Stimulated activated CD8-positive, alpha-beta memory T cell treated with anti-CD3 and anti-CD28 coated beads, Interleukin-7, amount 100 ng/mL, for 1 hour (primary cell): ENCODE results near the gene AQP12A.
"Not testable (repeated sequence)": the region's sequence is repeated elsewhere in the genome, so short reads cannot be mapped to it uniquely, and the experiment has no call there.

ENCODE experiments used
- DNase-seq, 2 donors: peaks; one replicate each; pipeline ENCODE4 v3.0.0-alpha.2; 2020; ENCODE audit warnings: low read depth in 2 of 2

The AQP12A gene

DNA sequence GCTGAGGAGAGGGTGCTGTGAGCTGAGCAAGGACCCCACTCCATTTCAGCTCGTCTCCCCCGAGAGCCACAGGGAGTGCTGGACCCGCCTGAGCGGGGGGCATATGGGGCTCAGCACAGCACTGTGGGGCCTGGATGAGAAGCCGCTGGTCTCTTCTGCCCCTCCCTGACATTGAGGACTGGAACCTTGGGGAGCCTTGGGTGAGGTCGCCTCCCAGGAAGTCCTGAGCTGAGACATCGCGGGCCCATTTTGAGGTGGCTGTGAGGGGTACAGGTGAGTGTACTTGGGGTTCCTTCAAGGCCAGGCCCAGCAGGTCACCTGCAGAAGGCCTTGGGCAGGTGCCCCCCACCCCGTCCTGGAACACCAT is 3.1 kb upstream of the AQP12A start:
- DNase-seq = no peak

DNA sequence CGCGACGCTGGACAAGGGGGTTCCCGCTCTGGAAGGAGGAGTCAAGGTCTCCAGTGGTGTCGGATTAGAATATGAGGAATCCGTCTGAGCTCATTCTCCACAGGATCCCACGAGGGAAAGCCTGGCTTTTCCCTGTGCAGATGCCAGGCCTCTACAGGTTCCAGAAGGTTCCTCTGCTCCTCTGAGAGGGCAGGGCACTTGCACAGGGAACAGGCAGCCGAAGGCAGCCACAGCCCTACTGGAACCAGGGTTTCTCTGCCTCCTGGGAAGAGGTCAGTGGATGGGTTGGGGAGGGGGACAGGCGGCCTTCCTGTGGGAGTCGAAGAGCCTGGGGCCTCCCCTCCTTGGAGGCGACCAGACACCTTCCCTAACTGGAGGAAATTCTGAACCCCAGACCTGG is 1.7 kb upstream of the AQP12A start:
- no peak for DNase-seq

DNA sequence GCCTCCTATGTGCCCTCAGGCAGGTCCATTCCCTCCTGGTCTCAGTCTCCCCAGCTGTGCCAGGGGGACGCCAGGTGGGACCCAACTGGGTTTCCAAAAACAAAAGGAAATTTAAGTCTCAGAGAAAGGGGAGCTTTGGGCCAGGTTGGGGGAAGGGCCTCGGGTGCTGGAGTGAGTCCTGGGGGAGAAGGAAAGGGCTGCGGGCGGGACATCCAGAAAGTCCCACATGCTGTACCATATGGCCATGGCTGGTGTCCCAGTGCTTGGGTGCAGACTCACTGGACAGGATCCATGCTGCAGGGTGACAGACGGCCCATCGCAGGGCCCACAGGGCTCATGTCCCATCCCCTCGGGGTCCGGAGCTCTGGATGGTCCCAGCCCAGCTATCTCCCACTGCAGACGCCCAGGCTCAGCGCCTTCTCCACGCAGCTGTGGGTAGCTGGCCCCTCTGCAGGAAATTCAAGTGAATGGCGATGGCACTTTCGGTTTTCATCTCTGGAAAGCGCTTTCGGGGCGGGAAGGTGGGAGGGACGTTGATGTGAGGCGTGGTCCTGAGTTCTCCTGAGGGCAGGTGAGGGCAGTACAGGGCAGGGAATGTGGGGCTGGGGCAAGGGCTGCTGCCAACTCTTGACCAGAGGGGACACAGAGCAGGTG is 1.1 kb upstream of the AQP12A start:
- not testable (repeated sequence) for DNase-seq

GRCh38 chr2:240691075-240691427 is 615 bp upstream of the AQP12A start:
- DNase-seq = not testable (repeated sequence)

GRCh38 chr2:240692583-240693561 is 1.2 kb downstream of the AQP12A start:
- DNase-seq = not testable (repeated sequence)

- not testable (repeated sequence) for DNase-seq
Measured at GRCh38 chr2:240694304-240694703, 2.6 kb downstream of the AQP12A start.

DNA sequence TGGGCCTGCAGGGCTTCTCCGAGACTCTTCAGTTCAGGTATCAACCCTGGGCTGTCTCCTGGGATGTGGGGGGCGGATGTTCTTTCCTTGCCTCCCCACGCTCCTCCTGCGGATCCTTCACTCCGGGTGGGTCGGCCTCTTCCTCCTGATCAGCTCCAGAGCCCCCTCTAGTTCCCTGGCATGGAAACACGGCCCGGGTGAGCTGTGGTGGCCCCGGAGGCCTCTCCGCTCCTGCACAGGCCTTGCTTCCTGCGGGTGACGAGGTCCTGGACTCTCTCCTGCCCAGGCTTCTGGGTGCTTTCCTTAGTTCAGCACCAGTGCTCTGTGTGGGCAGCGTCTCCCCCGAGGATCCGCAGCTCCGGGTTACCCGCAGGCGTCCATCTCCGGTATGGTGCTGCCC is 3.9 kb downstream of the AQP12A start:
- DNase-seq = not testable (repeated sequence)

DNA sequence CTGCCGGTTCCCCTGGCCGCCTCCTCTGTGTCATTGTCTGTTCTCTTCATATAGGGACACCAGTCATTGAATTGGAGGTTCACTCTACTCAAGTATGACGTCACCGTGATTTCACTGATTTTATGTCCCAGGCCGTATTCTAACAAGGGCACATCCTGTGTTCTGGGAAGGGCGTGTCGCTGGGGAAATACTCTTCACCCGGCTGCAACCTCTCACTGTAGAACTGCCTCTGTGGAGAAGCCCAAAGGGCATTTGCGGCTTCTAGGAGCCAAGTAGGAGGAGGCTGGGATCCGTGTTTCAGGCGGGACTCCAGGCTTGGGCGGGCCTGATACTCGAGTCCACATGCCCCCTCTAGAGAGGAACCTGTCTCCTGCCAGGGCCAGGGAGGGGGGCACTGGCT is 4.8 kb downstream of the AQP12A start:
- DNase-seq = not testable (repeated sequence)

DNA sequence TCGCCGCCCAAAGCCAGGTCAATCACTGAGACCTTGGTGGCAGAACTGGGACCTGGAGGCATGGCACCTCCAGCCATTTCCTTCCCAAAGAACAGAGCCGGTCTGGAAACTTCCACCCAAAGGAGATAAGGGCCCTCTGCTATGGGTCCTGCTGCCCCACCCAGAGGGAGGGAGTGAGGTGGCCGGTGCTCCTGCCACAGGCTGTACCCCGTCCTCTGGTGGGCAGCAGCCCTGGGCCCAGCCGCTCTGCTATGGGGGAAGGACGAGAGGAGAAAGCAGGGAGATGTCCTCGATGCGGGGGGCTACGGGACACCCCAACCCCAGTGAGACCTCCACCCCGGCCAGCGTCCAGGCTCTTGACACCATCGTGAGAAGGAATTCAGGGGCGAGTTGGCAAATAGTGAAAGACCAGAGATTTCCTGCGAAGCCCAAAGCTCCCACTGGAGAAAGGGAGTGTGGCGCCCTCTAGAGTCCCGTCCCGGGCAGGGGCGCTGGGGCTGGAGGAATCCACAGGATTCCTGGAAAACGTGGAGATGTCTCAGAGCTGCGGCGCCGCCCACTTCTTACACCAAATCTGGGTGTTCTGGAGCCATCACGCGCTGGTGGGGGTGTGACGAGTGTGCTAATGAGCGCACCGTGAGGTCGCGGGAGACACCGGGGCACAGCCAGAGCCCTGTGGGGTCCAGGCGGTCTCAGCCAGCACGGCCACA is 7.3 kb downstream of the AQP12A start:
- not testable (repeated sequence) for DNase-seq

DNA sequence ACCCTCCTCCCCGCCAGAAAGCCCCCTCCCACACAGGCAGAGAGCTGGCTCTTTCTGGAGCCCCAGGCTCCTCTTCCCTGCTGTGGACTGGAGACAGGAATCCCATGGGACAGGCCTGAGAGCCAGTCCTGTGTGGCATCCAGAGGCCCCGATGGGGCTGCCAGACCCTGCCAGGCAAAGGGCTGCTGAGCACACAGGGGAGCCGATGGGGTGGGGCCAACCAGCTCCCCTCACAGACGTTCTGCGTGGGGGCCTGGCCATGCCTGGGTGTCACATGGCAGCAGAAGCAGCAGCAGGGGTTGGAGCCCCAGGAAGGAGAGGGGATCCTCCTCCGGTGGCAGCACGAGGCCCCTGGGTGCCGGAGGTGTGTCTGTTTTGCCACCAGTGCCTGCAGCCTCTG is 8.2 kb downstream of the AQP12A start:
- not testable (repeated sequence) for DNase-seq

DNA sequence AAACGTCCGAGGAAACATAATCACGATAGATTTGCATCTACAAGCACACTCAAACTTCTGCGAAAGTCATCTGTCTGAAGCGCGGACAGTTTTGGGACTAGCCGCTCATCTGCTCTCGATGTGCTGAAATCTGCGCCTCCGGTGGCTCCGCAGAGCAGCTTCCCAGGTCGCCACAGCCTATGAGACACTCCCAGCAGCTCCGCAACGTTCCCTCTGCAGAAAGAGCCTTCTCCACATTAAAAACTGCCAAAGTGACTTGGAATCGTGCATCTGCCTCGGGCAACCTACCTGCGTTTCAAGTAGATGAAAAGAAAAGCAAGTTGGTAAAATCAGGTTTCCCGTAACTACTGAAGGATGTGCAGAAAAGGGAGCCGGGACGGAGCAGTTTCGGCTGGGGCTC is 8.9 kb downstream of the AQP12A start:
- not testable (repeated sequence) for DNase-seq

DNA sequence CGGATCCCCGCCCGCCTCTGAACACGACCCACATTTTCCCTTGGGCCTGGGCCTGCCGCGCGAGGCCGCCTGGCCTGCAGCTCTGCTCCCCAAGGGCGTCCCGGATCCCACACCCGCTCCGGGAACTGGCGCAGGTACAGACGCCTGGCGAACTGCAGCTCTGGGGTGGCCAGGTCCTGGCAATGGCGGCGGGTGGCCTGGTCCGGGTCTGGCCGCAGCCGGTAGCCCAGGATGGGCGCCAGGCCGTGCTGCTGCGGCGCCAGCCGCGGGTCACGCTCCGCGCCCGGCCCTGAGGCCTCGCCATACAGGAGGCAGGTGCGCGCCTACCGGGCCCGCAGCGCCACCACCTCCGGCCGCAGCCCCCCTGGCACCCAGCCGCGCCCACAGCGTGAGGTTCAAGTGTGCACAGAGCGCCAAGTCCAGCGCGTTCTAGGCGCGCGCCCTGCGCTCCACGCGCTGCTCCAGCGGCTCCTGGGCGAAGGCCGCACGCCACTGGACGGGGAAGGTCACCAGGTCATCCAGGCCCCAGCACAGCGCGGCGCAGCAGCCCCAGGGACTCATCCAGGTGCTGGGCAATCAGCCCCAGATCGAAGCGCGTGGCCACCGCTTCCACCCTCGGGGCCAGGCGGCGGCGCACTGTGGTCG is 9.5 kb downstream of the AQP12A start:
- DNase-seq = no peak

DNA sequence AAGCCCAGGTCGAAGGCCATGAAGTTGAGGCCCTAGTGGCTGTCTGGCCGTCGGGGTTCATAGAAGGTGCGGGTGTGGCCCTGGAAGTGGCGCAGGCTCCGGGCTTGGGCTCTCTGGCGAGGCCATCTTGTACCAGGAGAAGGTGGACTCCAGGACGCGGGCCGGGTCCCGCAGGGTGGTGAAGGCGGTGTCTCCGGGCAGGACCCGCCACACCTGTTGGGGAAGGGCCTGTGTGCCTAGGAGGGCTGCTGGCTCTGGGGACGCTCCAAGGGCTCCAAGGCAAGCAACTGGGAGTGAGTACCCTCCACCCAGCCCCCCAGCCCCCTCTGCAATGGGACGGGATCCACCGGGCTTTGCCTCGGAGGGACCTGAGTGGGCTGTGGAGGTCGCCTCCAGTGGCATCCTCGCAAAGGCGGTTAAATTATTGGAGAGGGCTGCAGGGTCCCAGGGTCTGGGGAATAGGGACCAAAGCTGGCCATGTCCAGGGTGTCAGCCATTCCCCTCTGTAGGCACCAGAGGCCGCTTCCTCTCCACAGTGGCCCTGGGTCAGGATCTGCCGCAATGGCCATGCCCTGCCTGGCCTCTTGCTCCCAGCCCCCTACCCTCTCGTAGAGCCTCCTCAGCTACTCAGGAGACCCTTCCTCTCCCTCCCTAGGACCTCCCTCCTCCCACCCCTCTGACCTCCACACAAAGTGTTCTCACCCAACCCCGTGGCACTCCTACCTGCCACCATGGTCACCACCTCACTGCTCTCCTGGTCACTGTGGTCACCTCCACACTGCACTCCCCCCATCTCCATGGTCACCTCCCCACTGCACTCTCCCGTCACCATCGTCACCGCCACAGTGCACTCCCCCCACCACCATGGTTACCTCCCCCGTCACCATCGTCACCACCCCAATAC is 10.3 kb downstream of the AQP12A start:
- no peak for DNase-seq

DNA sequence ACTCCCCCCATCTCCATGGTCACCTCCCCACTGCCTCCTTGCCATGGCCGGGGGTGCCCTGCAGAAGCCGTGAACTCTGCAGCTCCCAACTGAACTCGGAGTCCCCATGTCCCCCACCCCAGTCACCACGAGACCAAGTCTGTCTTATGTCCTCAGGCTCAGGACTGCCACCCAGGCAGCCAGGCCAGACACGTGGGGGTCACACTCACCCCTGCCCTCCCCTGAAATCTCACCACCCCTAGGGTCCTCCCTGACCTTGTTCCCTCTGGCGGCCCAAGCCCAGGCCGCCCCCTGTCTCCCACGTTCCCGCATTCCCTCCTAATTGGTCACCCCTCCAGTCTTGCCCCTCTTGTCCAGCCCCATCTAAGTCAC is 11.0 kb downstream of the AQP12A start:
- no peak for DNase-seq

DNA sequence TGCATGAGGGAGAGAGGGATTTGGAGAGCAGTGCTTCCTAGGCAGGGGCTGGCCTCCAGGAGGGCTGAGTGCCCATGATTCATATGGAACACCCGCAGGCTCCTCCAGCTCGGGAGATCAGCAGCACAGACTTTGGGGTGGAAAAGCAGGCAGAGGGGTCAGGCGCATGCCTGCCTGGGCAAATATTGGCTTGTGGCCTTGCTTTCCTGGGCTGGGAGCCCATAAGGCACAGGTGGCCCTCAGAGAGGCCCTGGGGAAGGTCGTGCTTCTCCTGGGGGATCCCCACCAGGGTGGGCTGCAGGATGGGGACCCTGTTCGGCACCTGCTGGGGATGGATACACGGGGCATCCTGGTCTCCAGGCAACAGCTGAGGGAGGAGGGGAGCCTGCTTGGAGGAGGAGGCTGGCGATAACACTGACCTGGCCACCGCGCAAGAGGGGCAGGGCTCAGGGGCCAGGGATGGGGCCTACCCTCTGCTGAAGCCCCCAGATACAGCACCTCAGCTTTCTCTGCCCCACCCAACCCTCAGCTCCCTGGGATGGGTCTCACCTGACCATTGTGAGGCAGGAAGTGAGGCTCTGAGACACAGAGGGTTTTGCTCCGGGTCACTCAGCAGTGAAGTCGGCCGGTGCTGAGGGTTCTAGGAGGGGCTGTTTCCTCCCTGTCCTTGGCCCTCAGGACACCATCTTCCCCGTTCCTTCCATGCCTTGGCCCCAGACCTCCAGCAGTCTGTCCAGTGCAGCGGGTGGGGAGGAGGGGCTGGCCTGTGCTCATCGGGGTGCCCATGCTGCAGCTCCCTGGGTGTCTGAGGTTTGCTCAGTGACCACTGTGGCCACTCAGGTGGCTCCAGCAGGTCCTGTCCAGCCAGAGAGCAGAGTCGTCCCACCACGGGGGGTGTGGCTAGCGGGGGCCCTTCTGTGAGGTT is 12.0 kb downstream of the AQP12A start:
- DNase-seq = no peak

GRCh38 chr2:240704651-240705050 is 13.0 kb downstream of the AQP12A start:
- DNase-seq = no peak

DNA sequence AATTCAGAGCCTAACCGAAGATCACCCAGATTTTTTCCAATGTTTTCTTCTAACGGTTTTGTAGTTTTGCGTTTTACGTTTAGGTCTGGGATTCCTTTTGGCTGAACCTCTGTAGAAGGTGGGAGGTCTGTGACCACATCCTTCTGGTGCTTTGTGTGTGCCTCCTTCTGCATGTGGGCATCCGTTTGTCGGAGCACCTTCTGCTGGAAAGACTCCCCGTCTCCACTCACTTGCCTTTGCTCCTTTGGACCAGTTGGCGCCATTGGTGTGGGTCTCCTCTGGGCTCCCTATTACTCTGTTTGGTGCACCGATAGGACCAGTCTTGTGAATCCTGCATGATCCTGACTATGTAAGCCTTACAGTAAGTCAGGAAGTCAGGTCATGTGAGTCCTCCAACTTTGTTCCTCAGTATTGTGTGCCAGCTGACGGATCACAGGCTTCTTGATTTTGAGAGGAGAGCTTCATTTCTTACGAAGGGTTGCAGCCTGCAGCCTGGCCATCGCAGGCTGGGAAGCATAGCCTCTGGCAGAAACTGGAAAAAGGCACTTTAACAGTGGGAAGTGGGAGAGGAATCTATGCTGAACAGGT is 13.6 kb downstream of the AQP12A start:
- DNase-seq = no peak

DNA sequence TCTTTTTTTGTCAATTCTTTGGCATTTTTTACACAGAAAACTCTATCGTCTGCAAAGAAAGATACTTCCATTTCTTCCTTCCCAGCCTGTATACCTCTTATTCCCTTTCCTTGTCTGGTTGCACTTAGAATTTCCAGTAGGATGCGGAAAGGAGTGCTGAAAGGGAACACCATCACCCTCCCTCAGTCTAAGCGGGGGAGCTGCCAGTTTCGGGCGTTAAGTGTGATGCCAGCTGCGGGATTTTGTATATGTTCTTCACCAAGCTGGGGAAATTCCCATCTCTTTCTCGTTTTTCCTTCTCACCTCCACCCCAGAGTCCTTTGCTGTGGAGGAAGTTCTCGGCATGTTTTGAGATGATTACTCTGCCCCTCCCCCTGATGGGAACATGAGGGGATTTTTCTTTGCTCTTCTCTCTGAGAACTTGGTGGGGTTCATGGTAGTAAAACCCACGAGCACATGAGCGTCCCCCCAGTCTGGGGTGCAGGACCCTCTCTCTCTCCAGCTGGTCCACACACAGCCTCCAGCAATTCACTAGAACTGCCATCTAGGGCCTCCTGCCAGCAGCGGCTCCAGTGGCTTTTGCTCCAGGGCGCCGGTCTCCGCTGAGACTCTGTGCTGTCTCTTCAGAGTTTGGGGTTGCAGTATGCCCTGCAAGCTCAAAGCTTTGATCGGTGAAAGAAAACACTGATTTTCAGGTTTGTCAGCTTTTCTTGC is 15.5 kb downstream of the AQP12A start:
- no peak for DNase-seq

DNA sequence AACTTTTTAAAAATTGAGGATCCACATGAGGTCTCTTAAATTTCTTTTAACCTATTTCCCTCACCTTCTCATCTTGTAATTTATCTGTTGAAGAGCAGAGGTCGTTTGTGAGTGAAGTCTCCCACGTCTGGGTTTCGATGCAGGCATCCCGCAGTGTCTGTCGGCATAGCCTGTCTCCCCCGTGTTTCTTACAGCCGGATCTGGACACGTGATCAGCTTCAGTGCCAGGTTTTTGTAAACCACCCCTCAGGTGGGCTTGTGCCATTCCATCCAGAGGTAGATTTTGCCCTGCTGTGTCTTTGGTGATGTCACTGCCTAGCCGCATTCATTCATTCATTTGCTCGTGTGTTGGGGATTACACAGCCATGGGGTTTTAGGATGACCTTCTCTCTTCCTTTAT is 16.2 kb downstream of the AQP12A start:
- DNase-seq = no peak
